CD4-positive, alpha-beta T cell treated with Interleukin-10 for 1 hour (primary cell): ENCODE data around the gene KCNQ4.

Source experiments
- DNase-seq: peaks from one replicate; pipeline ENCODE4 v3.0.0-alpha.2; 2020

The KCNQ4 gene

DNA sequence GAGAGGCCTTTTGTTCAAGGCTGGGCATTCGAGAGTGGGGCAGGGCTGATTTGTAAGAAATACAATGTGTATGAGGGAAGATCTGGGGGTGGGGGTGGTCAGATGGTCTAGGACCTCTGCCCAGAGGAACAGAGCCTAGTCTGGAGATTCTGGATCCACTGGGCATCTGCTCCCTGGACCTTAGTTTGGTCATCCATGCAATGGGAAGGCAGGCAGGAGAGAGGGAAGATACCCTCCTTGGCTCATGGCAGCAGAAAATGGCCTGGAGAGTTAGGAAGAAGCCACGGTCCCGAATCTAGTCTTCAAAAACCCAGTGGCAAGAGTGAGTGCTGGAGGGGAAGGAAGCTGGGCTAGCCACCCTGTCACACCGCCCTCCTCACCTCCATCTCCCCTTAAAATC, 39.8 kb downstream of the KCNQ4 start:
- DNase-seq: no peak

DNA sequence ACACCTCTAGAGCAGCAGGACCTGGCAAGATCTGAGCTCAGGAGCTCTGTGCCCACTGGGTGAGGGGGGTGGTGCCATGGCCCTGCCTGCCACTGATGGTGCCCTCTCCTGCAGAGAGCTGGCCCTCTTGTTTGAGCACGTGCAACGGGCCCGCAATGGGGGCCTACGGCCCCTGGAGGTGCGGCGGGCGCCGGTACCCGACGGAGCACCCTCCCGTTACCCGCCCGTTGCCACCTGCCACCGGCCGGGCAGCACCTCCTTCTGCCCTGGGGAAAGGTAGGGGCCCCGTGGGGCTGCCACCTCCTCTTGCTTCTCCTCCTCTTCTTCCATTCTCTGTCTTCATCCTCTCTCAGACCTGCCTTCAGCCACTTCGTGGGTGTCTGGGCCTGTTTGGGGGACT, 40.4 kb downstream of the KCNQ4 start:
- no peak for DNase-seq

DNA sequence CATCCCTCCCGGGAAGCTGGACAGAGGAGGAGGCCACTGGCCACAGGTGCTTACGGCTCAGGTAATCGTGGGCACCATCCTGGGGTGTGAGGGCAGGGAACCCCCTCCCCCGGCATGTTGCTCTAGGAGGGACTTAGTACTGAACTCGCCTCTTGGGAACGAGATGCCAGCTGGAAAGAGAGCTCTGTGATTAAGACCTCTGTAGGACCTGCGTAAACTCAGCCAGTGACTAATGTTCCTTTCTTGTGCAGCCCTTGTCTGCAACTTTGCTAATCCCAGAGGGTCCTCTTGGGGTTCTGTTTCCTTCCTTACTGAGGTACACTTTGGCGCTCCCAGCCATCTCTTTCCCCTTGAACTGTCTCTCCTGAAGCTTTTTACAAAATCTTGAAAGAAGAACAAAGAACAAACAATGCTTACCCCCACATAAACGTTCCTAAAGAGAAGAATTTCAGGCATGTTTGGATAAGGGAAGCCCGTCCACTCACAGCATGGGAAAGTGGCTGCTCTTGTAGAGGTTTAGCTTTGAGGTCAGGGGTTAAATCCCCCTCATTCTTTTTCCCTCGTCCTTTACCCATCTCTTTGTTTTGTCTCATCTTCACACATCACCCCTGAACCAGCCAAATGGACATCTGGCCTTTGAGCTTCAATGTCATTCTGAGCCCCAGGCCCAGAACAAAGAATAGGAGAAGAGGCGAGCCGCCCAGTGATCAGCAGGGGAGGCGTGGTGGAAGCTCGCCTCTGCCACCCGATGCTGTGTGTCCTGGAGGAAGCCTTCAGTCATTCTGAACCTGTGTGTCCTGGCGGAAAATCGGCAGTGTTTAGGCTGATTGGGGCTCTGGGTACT, 41.2 kb downstream of the KCNQ4 start:
- no peak for DNase-seq

DNA sequence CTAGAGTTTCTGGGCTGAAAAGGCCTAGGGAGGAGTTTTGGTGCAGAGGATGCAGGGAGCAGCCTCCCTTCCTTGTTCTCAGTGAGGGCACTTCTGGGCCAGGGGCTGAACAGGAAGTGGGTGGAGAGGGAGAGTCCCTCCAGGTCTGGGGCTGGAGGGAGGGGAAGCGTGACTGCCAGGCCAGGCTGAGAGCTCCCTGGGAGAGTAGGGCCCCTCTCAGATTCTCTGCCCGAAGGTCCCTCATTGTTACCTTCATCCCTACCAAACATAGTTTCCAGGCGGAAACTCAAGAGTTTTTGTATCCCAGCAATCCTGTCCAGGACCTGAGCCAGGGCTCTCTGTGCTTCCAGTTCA, 41.8 kb downstream of the KCNQ4 start:
- DNase-seq: no peak

DNA sequence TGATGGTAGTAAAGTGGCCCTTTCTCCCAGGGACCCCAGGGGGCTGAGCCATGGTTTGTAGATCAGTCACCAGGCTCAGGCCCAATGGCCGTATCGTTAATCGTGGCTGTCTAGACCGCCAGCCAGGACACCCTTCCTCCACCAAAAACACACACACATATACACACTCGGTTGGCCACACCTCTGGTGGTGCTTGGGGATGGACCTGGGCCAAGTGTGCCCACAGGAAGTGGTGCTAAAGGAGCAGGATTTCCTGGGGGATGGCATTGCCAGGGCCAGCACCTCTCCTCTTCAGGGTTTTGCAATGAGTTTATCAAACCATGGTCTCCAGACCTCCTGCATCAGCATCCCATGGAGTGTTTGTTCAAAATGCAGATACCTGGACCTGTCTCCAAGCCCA, 42.4 kb downstream of the KCNQ4 start:
- DNase-seq: no peak

DNA sequence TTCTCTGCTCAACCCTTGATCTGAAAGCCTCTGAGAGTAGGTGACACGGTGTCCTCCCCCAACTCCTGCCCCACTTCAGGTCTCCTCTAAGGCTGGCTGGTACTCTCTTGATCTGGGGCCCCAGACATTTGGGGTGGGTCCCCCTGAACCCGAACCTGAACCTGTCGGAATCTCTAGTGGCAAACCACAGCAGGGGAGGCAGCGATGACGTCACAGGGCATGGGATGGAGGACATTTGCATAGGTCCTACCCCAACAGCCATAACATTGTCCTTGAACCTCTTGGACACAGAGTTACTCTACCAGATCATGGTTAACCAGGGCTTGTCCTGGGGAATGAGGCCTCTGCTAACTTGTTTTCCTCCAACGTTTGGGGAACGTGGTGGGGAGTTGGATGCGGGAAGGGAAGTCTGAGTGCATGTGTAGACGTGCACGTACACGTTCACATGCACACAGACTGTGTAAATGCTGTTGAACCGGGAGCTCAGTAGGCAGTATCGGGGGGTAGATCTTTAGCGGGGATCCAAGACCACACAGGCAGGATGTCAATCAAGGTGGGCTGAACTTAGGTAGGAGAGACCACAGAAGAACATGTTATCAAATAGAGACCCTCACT, 46.2 kb downstream of the KCNQ4 start:
- DNase-seq: no peak

DNA sequence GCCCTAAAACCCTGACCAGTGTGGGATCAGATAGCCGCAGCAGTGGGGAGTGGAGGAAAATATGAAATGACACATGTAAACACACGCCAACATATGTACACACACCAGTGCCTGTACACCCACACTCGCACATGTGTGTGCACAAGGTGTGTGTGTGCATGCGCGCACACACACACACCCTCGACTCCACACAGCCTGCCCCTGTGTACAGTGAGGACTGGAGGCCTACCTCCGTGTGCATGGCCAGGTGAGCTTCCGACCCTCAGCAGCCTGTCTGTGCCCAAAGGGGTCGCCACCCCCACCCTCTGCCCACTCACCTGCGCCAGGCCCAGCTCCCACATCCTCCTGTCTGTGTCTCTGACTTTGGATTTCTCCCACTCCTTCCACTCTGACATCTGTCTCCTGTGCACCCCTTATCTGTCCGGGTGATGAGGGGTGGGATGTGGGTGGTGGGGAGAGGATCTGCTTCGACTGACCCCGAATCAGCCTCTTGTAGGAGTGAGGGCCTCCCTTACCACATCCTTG, 46.9 kb downstream of the KCNQ4 start:
- no peak for DNase-seq

DNA sequence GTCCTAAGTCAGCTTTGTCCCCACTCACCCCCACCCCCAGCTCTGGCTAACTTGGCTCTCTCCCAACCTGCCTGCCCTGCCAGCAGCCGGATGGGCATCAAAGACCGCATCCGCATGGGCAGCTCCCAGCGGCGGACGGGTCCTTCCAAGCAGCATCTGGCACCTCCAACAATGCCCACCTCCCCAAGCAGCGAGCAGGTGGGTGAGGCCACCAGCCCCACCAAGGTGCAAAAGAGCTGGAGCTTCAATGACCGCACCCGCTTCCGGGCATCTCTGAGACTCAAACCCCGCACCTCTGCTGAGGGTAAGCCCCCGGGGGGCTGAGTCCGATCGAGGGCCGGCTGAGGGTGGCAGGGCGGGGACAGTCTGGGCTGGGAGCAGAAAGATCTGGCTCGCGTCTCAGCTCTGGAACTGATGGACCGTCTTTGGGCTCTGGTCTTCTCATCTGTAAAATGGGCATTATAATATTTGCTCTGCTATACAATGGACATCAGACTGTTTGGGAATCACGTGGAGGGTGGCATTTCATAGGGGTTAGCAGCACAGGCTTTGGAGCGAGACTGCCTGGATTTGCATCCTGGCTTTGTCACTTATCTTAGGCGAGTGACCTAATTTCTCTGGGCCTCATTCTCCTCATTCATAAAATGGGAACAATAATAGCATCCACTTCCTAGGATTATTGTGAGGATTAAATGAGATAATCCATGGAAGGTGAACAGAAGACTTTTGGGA, 47.6 kb downstream of the KCNQ4 start:
- no peak for DNase-seq

DNA sequence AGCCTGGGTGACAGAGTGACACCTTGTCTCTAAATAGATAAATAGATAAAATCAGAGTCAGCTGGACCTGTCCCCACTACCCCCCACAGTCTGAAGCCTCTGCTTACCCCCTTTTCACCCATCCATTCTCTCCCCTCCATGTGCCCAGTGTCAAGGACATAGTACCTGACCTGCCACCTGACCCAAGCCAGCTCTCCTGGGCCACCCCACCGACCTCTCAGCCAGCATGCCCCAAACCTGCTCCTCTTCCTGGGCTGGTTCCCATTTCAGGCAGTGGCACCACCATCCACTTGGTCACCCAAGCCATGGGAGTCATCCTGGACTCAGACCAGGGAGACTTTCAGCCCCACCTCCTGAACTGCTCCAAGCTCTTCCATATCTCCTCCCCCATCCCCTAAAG, 50.4 kb downstream of the KCNQ4 start:
- DNase-seq: no peak

DNA sequence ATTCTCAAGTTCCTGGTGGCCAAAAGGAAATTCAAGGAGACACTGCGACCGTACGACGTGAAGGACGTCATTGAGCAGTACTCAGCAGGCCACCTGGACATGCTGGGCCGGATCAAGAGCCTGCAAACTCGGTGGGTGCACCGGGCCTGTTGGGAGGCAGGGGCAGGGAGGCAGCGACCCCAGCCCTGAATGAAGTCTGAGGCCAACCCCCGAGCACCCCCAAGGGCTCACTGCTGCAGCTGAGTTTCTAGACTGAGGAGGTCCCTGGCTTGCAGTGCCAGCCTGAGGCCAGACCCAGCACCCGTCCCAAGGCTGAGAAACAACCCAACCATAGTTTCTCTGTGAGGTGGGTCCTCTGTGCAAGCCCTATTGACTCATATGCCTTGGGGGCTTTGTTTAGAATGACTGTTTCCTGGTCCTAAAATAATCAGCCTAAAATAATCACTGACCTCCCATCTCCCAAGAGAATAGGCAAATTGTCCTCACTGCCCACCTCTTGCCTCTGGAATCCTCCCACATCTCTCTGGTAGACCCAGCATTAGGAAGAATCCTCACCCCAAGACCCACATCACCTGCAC, 51.5 kb downstream of the KCNQ4 start:
- no peak for DNase-seq

DNA sequence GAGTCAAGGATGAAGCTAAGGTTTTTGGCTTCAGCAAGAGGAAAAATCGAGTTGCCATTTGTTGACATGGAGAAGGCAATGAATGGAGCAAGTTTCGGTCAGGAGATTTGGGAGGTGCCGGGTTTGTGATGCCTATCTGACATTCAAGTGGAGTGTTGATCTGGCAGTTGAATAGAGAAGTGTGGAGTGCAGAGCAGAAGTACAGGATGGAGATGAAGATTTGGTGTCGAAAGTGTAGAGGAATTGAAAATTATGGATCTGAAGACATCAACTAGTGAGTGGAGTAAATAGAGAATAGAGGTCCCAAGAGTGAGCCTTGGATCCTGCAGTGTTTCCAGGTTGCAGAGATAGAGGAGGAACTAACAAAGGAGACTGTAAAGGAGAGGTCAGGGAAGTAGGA, 52.7 kb downstream of the KCNQ4 start:
- no peak for DNase-seq

DNA sequence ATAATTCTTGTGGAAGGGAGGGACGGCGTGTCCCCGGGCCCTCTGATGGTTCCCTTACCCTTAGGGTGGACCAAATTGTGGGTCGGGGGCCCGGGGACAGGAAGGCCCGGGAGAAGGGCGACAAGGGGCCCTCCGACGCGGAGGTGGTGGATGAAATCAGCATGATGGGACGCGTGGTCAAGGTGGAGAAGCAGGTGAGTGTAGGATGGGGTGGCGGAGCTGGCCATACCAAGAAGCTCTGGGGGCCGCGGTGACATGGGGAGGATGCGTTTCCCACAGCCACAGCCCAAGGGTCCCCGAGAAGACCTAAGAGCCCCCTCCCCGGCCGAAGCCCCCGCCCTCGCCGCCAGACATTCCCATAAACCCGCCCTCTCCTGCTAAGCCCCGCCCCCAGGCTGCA, 54.0 kb downstream of the KCNQ4 start:
- DNase-seq: no peak

DNA sequence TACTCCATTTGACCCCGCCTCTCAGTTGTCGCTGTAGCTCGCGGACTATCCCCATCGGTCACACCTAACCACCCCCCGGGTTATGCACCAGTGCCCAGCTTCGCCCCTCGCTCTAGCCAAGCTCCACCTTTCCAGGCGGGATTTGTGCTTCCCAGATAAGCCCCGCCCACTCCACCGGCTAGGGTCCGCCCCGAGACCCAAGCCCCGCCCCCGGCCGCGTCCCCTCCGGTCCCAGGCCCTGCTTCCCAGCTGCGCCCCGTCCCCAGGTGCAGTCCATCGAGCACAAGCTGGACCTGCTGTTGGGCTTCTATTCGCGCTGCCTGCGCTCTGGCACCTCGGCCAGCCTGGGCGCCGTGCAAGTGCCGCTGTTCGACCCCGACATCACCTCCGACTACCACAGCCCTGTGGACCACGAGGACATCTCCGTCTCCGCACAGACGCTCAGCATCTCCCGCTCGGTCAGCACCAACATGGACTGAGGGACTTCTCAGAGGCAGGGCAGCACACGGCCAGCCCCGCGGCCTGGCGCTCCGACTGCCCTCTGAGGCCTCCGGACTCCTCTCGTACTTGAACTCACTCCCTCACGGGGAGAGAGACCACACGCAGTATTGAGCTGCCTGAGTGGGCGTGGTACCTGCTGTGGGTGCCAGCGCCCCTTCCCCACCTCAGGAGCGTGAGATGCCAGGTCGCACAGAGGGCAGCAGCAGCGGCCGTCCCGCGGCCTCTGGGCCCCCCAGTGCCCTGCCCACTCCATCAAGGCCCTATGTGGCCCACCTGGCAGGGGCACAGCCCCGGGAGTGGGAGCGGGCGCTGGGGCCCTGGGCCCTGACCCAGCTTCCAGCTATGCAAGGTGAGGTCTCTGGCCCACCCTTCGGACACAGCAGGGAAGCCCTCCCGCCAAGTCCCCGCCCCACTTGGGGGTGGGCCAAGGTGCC, 54.7 kb downstream of the KCNQ4 start:
- DNase-seq: no peak

DNA sequence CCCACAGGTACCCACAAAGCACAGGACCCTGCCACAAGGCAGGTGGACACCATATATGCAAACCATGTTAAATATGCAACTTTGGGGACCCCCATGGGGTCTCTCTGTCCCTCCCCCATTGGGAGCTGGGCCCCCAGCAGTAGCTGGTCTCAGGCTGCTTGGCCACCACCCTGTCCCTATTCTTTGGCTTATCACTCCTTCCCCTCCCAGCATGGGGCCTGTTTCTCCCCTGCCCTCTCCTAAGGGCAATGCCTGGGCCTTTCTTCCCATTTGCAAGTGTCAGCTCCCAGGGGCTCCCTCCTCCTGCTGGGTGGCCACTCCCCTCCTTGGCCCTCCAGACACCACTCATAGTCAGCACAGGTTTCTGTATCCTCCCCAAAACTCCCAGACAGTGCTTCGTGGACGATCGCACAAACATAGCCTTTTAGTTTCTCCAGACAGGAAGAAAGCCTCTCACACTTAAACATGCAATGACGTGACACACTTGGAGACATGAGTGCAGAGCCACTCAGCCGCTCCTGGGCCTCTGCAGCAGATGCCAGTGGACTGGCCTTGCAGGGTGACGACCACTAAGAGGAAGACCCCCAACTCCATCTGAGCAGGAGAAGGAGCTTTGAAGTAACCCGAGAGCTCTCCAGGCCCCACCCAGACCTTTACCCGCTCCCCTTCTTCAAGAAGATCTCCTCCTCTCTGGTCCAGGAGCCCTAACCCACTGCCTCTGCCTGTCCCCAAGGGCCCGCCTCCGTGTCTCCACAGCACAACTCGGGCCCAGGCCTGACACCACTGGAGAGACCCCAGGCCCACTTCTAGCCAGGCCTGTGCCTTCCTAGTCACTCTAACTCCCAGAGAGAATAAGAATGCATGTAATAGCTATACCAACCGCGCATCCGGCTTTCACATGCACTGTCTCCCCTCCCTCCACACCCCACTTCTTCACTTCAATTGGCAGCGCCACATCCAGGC, 55.7 kb downstream of the KCNQ4 start:
- DNase-seq: no peak

DNA sequence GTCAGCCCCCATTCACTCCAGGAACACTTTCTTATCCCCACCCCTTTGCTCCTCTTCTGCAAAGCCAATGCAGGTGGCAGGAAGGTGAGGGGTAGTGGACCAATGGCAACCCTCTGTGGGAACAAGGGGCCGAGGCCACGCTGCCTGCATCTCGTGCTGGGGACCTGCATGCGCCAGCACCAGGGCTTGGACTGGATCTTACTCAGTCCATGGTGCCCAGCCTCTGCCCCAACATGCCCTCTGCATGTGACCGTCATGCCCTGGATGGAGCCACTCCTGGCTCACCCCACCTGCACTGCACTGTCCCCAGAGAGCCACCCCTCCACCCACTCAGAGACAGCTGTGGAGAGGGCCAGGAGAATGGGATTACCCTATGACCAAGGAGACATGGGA, 56.4 kb downstream of the KCNQ4 start:
- no peak for DNase-seq

DNA sequence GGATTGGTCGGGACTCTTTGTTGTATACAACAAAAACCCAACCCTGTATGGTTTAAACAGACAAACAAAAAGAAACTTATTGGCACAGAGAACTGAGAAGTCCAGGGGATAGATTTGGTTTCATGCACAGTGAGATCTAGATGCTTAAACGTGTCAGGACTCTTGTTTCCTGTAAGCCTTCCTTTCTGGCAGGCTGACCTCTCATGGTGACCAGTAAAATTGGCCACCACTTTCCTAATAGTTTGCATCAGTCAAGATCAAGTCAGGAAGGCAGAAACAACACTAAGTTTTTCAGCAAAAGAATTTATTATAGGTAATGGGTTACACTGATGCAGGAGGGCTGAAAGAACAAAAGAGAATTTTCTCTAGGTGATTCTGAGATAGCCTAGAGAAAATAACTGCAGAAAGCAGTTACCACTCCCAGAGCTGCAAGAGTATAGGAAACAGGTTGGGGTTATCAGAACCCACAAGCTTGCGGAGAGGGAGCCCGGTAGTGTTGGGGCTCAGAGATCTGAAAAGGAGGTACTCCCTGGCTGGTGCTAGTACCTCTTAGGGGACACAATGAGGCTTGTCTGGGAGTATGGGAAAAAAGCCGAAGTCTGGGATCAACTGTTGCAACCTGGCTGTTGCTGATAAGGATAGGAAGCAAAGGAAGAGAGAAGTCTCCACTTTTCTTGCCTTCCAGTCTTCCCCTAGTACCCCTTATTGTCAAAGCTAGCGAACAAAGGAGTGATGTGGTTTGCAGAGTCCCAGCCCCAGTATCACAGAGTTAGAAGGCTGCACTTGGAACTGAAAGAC, 57.1 kb downstream of the KCNQ4 start:
- DNase-seq: no peak

DNA sequence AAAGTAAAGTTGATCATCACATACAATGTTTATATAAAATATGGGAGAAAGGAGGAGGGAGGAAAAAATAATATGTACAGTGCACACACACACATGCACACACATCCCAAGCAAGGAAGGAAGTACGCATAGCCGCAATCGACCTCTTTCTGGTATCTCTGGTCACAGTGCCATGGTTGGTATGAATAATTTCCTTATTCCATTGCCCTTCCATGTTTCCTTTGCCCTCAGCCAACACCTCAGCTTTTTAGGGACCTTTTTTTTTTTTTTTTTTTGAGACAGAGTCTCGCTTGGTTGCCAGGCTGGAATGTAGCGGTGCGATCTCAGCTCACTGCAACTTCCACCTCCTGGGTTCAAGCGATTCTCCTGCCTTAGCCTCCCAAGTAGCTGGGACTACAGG, 58.0 kb downstream of the KCNQ4 start:
- DNase-seq: no peak

DNA sequence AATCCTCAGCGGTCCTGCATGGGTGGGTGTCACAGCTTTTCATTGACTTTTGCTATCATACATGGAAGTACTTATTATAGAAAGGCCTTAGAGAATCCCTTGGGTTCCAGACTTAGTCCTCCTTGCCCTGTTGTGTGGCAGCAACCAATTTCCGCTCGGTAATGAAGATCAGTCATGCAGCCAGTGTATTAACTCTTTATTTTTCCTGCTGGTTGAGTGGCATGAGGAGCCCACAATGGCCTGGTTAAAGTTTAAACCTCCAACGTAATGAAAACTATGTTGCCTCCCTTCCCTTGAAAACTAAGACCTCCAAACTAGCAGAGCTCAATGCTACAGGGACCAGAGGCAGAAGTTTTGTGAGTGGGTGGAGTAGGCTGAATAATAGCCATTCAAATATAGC, 58.6 kb downstream of the KCNQ4 start:
- no peak for DNase-seq

DNA sequence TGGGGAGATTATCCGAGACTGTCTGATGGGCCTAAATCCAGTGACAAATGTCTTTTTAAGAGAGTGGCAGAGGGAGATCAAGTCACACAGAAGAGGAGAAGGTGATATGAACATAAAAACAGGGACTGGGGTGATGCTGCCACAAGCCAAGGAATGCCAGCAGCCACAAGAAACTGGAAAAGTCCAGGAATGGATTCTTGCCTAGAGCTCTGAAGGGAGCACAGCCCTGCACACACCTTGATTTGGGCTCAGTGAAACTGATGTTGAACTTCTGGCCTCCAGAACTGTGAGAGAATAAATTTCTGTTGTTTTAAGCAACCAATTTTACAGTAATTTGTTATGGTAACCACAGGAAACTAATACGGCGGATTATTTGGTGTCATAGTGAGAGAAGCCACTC, 59.1 kb downstream of the KCNQ4 start:
- no peak for DNase-seq

DNA sequence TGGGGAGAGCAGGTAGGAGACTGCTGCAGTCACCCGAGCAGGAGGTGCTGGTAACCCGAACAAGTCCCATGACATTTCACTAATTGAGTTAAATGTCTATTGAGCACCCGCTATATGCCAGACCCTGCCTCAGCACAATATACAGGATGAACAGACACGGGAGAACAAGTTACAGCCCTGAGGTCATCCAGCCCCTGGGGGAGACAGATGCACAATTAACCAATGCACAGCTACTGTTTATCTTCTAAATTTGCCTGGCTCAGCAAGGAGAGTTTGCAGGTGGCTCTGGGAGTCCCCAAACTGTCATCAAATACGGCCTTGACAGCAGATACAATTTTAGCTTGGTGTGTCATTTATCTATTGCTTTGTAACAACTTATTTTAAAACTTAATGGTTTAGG, 60.5 kb downstream of the KCNQ4 start:
- no peak for DNase-seq
